ENCODE results near the gene CACNB4.

Gene CACNB4

GRCh38 chr2:151845884-151846283, 253.0 kb downstream of the CACNB4 start:
- TF ChIP-seq FOXM1 (IDR thresholded peaks at IDR 0.05; ENCODE audit: borderline replicate concordance): no peak
- no peak for TF ChIP-seq FOXK2 (IDR thresholded peaks at IDR 0.05)
- TF ChIP-seq ELF4 (IDR thresholded peaks at IDR 0.05): no peak
- TF ChIP-seq SUZ12 (IDR thresholded peaks at IDR 0.05): no peak
- no peak for TF ChIP-seq TARDBP (IDR thresholded peaks at IDR 0.05)
- no peak for TF ChIP-seq SP1 (IDR thresholded peaks at IDR 0.05)
- no peak for TF ChIP-seq PKNOX1 (IDR thresholded peaks at IDR 0.05)
- TF ChIP-seq FOXA1 (IDR thresholded peaks at IDR 0.05): no peak
- no peak for TF ChIP-seq CTBP1 (IDR thresholded peaks at IDR 0.05; ENCODE audit: borderline replicate concordance)
- TF ChIP-seq L3MBTL2 (conservative IDR thresholded peaks at IDR 0.05): no peak
- no peak for TF ChIP-seq HDGF (IDR thresholded peaks at IDR 0.05; ENCODE audit: borderline replicate concordance)
- TF ChIP-seq ZNF384 (IDR thresholded peaks at IDR 0.05): no peak
- TF ChIP-seq LEF1 (IDR thresholded peaks at IDR 0.05; ENCODE audit: borderline replicate concordance): no peak
- TF ChIP-seq BHLHE40 (IDR thresholded peaks at IDR 0.05; ENCODE audit: borderline replicate concordance): no peak
- TF ChIP-seq ARNT (IDR thresholded peaks at IDR 0.05): no peak
- TF ChIP-seq NFRKB (IDR thresholded peaks at IDR 0.05): no peak
- no peak for DNase-seq (ENCODE audit: extremely low spot score)
- ChIA-PET CTCF (no interaction called here), POLR2A (interaction anchor here (1.1 kb wide), 1 partner anchor 17 kb away, joined by 4 read pairs; the partner anchor contains the start of gene ARL5A)

GRCh38 chr2:151845481-151845880, 253.4 kb downstream of the CACNB4 start:
- TF ChIP-seq BHLHE40 (IDR thresholded peaks at IDR 0.05; ENCODE audit: borderline replicate concordance): no peak
- no peak for TF ChIP-seq ZNF384 (IDR thresholded peaks at IDR 0.05)
- no peak for TF ChIP-seq FOXM1 (IDR thresholded peaks at IDR 0.05; ENCODE audit: borderline replicate concordance)
- TF ChIP-seq CTBP1 (IDR thresholded peaks at IDR 0.05; ENCODE audit: borderline replicate concordance): no peak
- no peak for TF ChIP-seq NFRKB (IDR thresholded peaks at IDR 0.05)
- no peak for TF ChIP-seq L3MBTL2 (conservative IDR thresholded peaks at IDR 0.05)
- TF ChIP-seq PKNOX1 (IDR thresholded peaks at IDR 0.05): no peak
- TF ChIP-seq FOXK2 (IDR thresholded peaks at IDR 0.05): no peak
- no peak for TF ChIP-seq LEF1 (IDR thresholded peaks at IDR 0.05; ENCODE audit: borderline replicate concordance)
- TF ChIP-seq TARDBP (IDR thresholded peaks at IDR 0.05): no peak
- DNase-seq (ENCODE audit: extremely low spot score): no peak
- ChIA-PET POLR2A (interaction anchor here (1.1 kb wide), 1 partner anchor 17 kb away, joined by 4 read pairs; the partner anchor contains the start of gene ARL5A), CTCF (no interaction called here)

- CTCF ChIA-PET: no interaction called here
Measured at GRCh38 chr2:151844211-151844896, 254.5 kb downstream of the CACNB4 start.

GRCh38 chr2:151843691-151844061, 255.2 kb downstream of the CACNB4 start:
- ChIA-PET POLR2A (no interaction called here), CTCF (no interaction called here)
- DNase-seq (ENCODE audit: extremely low spot score): no peak
- TF ChIP-seq FOXA1 (IDR thresholded peaks at IDR 0.05) (no peak), BHLHE40 (IDR thresholded peaks at IDR 0.05; ENCODE audit: borderline replicate concordance) (no peak), LEF1 (IDR thresholded peaks at IDR 0.05; ENCODE audit: borderline replicate concordance) (no peak), L3MBTL2 (conservative IDR thresholded peaks at IDR 0.05) (no peak), CTBP1 (IDR thresholded peaks at IDR 0.05; ENCODE audit: borderline replicate concordance) (no peak), TARDBP (IDR thresholded peaks at IDR 0.05) (no peak), FOXK2 (IDR thresholded peaks at IDR 0.05) (no peak), ZNF384 (IDR thresholded peaks at IDR 0.05) (no peak), ELF4 (IDR thresholded peaks at IDR 0.05) (no peak), PKNOX1 (IDR thresholded peaks at IDR 0.05) (no peak), SUZ12 (IDR thresholded peaks at IDR 0.05) (no peak), FOXM1 (IDR thresholded peaks at IDR 0.05; ENCODE audit: borderline replicate concordance) (no peak), NFRKB (IDR thresholded peaks at IDR 0.05) (no peak), ARNT (IDR thresholded peaks at IDR 0.05) (no peak), HDGF (IDR thresholded peaks at IDR 0.05; ENCODE audit: borderline replicate concordance) (no peak), SP1 (IDR thresholded peaks at IDR 0.05) (no peak)

More at GRCh38 chr2:151844211-151844896, 254.5 kb downstream of the CACNB4 start:
- POLR2A ChIA-PET: no interaction called here
- TF ChIP-seq ELF4 (IDR thresholded peaks at IDR 0.05) (no peak), LEF1 (IDR thresholded peaks at IDR 0.05; ENCODE audit: borderline replicate concordance) (no peak), PKNOX1 (IDR thresholded peaks at IDR 0.05) (no peak), ZNF384 (IDR thresholded peaks at IDR 0.05) (no peak)
- DNase-seq (ENCODE audit: extremely low spot score): no peak

GRCh38 chr2:151842830-151843690, 255.8 kb downstream of the CACNB4 start:
- ChIA-PET POLR2A (no interaction called here), CTCF (no interaction called here)
- no peak for TF ChIP-seq L3MBTL2 (conservative IDR thresholded peaks at IDR 0.05)
- TF ChIP-seq ZNF384 (IDR thresholded peaks at IDR 0.05): no peak
- DNase-seq (ENCODE audit: extremely low spot score): no peak

Measured in HEK293T (cell line).